GM18526 (cell line): ENCODE results near the gene WDR37.

Experiments
- POLR2A ChIP-seq: IDR thresholded peaks from 3 replicates; pipeline ENCODE4 v1.6.1; 2011; ENCODE audit not compliant: insufficient read length; ENCODE audit errors: extremely low read depth

The WDR37 gene

DNA sequence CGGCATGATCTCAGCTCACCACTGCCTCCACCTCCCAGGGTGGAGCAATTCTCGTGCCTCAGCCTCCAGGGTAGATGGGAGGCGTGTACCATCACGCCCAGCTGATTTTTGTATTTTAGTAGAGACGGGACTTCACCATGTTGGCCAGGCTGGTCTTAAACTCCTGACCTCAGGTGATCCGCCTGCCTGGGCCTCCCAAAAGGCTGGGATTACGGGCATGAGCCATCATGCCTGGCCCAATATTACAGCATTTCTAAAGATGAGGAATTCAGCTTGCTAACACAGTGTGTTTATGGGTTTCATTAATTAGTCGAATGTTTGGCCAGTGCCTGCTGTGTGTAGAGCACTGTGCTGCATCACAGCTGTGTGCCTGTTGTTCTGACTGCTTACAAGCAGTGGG lies 3.7 kb downstream of the WDR37 start:
- TF ChIP-seq POLR2A: no peak

DNA sequence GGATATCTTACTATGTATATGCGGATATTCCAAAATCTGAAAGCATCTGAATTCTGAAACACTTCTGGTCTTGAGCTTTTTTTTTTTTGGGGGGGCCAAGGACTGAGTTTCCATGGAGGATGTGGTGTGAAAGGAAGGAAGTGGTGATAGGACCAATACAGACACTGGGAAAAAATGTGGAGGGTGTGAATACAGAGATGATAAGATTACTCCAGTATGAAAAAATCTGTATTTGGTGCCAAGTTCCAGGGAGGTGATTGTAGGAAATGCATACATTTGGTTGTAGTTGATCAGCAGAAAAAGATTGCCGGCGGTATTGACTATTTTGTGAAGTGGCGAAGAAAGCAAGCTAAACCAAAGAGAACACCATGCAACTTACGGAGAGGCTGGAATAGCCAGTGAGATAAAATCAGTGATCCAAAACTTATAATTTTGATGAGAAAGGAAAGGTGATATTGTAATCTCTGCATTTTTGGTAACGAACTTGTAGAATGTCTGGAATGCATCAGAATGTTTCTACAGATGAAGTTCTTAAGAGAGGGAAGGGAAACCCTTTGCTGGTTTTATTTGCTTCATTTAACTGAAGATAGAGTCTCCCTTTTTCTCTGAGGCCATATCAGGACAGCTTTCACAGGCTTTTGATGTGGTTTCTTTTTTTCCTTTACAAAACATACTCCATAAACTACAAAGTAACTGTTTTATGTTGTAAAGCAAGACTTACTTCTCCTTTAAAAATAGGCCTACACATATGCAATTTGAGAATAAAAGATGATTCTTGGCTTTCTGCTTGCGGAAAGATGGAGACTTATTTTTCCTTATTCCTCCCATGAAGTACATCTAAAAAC lies 6.0 kb downstream of the WDR37 start:
- no peak for TF ChIP-seq POLR2A

DNA sequence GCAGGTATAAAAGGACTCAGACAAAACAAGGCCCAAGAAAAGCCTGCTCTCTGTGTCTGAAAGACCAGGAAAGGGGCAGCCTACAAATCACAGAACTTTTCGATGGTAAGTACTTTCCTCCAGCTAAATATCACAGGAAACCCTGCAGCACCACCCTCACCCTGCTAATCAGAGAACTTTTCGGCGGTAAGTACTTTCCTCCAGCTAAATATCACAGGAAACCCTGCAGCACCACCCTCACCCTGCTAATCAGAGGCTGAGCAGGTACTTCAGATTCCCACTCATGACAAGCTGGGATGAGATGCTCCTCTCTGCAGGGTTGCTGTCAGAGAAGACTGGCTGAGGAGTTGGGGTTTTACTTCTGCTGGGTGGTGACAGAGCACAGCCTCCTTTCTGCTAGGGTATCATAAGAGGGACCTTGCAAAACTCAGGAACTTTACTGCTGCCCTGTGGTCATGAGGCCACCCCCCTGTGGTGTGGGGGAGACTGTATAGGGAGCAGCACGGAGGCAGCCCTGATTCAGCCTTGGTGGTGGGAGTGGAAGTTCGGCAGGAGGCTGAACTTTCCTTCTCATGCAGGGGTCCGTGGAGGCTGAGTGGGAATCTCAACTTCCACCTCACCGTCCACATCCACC lies 7.2 kb downstream of the WDR37 start:
- TF ChIP-seq POLR2A: no peak

DNA sequence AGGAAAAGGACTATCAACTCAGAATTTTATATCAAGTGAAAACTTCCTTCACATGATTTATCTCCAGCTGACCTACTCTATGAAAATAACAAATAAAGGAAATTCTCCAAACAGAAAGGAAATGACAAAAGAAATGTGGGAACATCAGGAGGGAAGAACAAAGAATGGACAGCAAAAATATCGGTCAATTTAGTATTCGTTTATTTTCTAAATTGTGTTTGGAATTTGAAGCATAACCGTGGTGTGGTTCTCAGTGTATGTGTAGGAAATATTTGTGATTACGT lies 8.7 kb downstream of the WDR37 start:
- no peak for TF ChIP-seq POLR2A

DNA sequence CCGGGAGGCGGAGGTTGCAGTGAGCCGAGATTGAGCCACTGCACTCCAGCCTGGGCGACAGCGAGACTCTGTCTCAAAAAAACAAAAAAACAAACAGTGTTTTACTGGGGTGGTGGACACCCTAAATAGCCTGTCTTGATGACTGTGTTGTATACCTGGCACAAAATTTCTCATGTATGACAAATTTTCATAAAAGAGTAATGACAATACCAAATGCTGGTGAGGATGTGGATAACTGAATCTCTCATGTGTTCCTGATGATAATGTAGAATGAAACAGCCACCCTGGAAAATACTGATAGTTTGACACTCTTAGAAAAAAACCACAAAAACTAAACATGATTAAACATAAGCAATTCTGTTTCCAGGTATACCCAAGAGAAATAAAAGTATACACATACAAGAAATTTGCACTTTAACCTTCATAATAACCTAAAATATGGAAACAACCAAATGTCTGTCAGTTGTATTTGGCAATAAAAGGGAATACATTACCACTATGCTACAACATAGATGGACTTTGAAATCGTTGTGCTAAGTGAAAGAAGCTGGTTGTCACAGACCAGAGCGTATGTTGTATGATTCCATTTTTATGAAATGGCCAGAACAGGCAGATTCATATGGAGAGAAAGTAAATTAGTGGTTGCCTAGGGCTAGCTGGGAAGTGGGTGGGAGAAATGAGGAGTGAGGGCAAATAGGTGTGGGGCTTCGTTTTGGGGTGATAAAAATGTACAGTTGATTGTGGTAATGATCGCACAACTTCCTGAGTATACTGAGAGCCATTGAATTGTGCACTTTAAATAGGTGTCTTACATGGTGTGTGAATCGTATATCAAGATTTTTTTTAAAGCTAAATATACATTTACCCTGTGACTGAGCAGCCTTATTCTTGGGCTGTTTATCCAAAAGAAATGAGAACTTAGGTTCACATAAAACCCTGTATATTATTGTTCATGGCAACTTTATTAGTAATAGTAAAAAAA lies 12.5 kb downstream of the WDR37 start:
- TF ChIP-seq POLR2A: no peak

DNA sequence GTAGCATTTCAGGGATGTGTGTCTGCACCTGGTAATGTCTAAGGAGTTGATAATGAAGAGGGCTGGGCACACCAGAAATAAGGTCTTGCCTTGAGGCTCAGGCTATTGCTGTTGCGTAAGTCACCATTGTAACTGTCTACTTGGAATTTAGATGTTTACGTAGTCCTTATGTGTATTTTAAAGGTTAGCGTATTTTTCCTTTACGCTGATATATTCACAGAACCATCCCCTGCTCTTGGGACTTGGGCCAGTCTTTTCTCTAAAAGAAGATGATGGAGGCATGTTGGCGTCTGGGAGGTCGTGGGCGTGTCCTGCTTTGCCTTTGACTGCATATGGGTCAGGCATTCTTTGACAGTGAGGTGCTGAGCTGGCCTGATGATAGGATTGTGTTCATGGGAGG lies 14.7 kb downstream of the WDR37 start:
- no peak for TF ChIP-seq POLR2A

DNA sequence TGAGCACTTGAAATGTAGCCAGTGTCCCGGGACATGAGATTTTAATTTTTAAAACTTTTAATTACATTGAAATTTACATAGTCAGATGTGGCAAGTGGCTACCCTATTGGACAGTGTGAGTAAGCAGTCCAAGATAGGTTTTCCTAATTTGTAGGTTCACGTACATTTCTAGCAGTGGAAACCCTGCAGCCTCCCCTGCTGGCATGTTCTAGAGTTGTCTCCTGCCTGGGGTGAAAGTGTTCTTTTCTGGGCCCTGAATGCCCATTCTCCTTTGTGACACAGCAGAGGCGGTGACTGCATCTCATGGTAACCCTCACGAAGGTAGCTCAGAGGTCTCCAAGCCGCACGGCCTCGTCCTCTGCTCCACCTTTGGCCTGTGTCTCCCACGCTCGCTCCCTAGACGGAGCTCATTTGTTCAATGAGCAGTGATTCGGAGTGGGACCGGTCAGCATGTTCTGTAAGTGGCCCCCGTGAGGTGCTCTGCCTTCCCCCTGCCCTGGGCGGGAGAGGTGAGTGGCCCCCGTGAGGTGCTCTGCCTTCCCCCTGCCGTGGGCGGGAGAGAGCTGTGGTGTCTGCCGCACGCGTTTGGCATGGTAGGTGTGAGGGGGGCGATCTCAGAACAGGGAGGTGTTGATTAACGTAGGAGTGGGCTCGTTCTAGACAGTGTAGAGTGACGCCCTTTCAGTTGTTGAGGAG lies 18.0 kb downstream of the WDR37 start:
- no peak for TF ChIP-seq POLR2A

DNA sequence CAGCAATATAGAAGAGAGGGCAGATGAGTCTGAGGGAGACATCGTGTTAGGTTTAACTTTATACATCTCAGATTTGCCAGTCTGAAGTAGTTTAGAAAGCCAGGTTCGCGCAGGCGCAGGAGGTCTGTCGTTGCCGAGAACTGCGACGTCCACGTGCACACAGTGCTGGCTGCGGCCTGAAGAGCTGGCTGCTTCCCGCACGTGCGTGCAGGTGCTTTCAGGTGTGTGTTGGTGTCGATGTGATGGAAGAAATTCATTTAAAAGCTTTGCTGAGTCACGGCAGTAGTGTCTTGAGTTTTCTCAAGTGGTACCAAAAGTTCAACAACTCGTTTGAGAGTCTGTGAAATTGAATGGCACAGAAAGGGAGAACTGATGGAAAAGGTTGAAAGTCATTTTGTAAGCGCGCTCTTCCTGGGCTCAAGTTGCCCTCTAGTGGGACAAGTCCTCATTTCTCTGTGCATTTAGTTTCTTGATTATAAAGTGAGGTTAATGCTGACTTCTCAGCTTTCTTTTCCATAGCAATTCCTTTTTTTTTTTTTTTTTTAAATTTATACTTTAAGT lies 18.6 kb downstream of the WDR37 start:
- no peak for TF ChIP-seq POLR2A

DNA sequence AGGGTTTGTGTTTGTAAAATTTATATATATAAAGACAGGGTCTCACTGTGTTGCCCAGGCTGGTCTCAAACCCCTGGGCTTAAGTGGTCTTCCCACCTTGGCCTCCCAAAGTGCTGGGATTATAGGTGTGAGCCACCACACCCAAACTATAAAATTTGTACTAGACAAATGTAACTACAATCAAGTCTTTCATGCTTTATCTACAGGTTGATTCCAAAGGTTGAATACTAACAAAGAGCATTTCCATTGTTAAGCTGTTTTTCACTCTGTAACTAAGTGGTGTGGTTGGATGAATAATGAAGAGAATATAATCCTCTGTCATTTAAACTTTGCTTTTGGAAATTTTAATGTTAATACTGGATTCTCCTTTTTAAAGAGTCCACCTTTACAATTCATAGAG lies 22.5 kb downstream of the WDR37 start:
- no peak for TF ChIP-seq POLR2A

DNA sequence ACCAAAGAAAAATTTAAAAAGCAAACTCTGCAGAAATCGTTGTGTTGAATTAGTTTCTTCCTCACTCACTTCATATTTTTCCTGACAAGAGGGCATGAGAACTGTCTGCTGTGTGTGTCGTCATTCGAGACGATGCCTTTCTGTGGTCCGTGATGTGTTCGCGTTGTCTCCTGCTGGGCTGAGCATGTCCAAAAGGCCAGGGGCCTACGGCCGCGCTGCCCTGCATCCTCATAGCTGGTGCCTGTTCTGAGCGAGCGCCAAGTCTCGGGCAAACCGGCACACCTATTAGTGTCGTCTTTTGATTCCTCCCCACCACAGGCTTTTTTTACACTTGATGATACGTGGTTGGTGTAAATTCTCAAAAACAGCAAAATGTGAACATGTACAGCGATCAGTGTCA lies 27.4 kb downstream of the WDR37 start:
- no peak for TF ChIP-seq POLR2A

DNA sequence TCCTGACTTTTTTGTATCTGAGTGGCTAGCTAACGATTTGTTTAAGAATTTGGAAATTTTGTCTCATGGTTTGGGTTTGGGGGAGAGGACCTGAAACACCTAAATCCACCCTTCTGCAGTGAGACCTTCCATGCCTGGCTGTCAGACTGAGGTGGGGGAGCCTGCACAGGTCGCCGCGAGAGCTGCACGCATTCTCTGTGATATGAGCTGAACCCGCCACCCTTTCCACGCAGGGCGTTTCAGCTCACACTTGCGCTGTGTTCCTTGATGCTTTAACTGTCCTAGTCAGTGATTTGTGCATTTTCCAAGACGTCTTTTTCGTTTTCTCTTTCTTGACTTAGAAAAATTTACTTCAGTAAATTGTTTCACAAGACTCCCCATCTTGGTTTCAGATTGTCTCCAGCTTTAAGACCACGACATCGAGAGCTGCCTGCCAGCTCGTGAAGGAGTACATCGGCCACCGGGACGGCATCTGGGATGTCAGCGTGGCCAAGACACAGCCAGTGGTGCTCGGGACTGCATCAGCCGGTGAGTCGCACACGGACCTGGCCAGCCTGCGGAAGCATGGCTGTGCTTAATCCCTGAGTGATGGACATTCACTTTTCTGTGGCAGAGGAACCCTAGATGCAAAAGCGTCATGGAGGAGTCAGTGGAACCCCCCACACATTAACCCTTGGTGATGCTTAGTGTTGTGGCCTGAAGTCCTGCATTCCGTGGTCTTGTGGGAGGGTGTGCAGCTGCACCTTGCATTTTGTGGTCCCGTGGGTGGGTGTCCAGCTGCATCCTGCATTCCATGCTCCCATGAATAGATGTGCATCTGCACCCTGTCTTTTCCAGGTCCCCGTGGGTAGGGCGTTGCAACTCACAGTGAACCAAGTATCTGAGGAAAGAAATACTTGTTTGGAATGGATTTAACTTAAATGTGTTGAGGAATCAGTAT lies 28.1 kb downstream of the WDR37 start:
- no peak for TF ChIP-seq POLR2A

DNA sequence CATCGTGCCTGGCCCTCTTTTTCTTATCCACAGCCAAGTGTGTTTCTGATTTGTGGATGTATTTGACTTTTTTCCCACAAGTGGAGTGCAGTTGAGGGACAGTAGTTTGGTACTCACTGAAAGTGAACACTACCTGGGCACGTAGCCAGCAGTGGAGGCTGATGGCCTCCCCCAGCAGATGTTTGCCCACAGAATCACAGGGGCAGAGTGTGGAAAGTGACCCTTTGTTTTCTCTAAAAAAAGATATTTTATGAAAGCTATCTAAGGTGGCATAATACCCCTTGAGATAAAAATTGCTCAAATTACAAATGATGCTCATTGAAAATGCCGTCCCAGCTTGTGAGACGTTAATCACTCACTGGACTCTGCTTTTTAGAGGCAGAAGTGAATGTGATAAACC lies 29.1 kb downstream of the WDR37 start:
- no peak for TF ChIP-seq POLR2A

DNA sequence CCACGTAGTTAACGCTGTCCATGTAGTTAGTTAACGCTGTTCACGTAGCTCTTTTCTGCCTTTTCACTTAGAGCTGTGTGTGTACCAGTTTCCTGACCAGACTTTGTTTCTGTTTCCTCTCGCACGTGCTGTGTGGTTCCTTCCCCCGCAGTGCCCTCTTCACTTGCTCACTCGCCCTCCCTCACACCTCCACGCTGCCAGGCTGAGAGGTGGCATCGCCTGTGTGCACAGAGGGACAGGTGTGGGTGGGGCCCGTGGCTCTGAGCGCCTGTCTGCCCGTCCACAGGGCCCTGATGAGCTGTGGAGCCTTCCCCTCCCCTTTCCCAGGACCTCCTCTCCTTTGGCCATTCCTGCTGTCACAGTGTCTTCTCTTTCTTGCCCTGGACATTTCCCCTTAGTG lies 30.6 kb downstream of the WDR37 start:
- no peak for TF ChIP-seq POLR2A

DNA sequence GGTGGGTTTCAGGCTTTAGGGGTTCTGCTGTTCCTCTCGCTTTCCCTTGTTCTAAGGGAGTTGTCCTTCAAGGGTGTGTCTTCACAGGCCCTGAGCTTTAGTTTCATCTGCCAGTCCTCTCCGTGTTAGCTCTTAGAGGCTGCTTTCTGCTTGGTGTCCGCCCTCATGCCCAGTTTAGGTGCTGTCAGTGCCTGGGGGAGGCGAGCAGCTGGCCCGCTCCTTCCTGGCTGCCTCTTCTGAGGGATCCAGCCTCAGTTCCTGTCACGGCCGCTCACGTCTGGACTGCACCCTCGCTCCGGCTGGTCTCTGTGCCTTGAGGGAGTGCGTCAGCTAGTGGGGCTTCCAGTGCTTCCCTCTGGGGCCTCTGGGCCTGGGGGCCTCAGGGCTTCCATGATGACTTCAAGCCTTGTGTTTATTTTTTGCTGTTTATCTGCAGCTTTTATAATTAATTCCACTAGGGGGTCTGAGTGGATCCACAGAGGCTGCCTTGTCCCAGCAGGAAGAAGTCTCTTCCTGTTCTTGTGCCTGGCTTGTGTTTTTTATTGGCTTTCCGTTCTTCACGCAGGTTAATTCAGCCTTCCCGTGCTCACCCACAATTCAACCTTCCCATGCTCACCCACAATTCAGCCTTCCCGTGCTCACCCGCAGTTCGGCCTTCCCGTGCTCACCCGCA lies 33.0 kb downstream of the WDR37 start:
- no peak for TF ChIP-seq POLR2A

DNA sequence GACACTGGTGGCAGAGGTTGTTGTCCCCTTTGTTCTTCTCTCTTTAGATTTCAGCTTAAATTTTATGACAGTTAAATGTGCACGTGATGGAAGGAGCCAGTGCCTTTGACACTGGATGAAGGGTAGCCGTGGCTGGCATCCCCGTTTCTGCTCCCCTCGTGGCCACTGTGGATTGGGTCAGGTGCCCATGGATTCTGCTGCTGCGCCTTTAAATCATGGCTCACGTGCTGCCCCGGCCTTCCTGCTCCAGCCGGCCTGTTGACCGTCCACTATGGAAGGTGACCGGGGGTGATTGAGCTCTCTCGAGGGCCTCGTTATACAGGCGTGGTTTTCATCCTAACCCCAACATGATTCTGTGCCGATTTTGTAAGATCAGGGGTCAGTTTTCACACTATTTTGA lies 34.5 kb downstream of the WDR37 start:
- no peak for TF ChIP-seq POLR2A
